SU-DHL-6 (cell line): Measurements from ENCODE around the gene HHLA2.

ENCODE experiments used
- H2AFZ ChIP-seq: fragments of 200-600 bp; sonication (generic); 2 replicates; pipeline ENCODE4 v1.6.1; 2014; ENCODE audit warnings: low read depth, mild to moderate bottlenecking, moderate library complexity, mixed read lengths, antibody characterized with exemption, low read length; ENCODE audit not compliant: severe bottlenecking
- H3F3A ChIP-seq: fragments of 200-600 bp; shearing (Covaris generic); 2 replicates; pipeline ENCODE4 v1.6.0; 2016; ENCODE audit warnings: antibody characterized with exemption, mild to moderate bottlenecking; ENCODE audit not compliant: insufficient read depth
- H3K27ac ChIP-seq: fragments of 200-600 bp; sonication (generic); 2 replicates; pipeline ENCODE4 v1.5.1; 2016; ENCODE audit warnings: low read depth, mild to moderate bottlenecking, low read length, moderate library complexity, mixed read lengths
- H3K27me3 ChIP-seq: fragments of 200-600 bp; sonication (generic), shearing (Covaris generic); 2 replicates; pipeline ENCODE4 v1.6.0; 2014; ENCODE audit warnings: mild to moderate bottlenecking, low read length
- H3K36me3 ChIP-seq: fragments of 200-600 bp; sonication (generic); 2 replicates; pipeline ENCODE4 v1.6.1; 2014; ENCODE audit warnings: mild to moderate bottlenecking, low read length, mixed read lengths
- H3K4me2 ChIP-seq: fragments of 300-600, 200-600 bp; shearing (Covaris generic), sonication (generic); 2 replicates; pipeline ENCODE4 v1.6.0; 2014; ENCODE audit warnings: low read length, low read depth, mild to moderate bottlenecking; ENCODE audit not compliant: poor library complexity, severe bottlenecking
- H3K4me3 ChIP-seq: fragments of 200-600 bp; sonication (generic); 2 replicates; pipeline ENCODE4 v1.5.1; 2014; ENCODE audit warnings: antibody characterized with exemption, low read length, mild to moderate bottlenecking, mixed read lengths; ENCODE audit not compliant: insufficient read depth, poor library complexity, severe bottlenecking
- H3K79me2 ChIP-seq: fragments of 200-600 bp; sonication (generic); 2 replicates; pipeline ENCODE4 v1.6.1; 2014; ENCODE audit warnings: mild to moderate bottlenecking, low read length, moderate library complexity; ENCODE audit not compliant: insufficient read depth
- H3K9ac ChIP-seq: fragments of 200-600 bp; sonication (generic); 2 replicates; pipeline ENCODE4 v1.7.0; 2014; ENCODE audit warnings: mild to moderate bottlenecking, low read length
- H3K9me2 ChIP-seq: fragments of 200-600 bp; sonication (generic); replicated peaks from 2 replicates; pipeline ENCODE4 v1.6.1; 2014; ENCODE audit warnings: low read length; ENCODE audit not compliant: insufficient read depth
- H3K9me3 ChIP-seq: fragments of 200-600 bp; sonication (generic); 2 replicates; pipeline ENCODE4 v1.6.1; 2014; ENCODE audit warnings: low read length, mixed read lengths; ENCODE audit not compliant: insufficient read depth
- H4K20me1 ChIP-seq: fragments of 200-600 bp; sonication (generic); 2 replicates; pipeline ENCODE4 v1.6.1; 2014; ENCODE audit warnings: low read depth, mild to moderate bottlenecking, antibody characterized with exemption, low read length, moderate library complexity, mixed read lengths
- EZH2phosphoT487 ChIP-seq: fragments of 200-600 bp; sonication (generic), shearing (Covaris generic); conservative IDR thresholded peaks from 2 replicates; pipeline ENCODE4 v1.6.1; 2018; ENCODE audit warnings: mild to moderate bottlenecking, antibody characterized with exemption, low read length, moderate library complexity, mixed read lengths
- TF ChIP-seq, protein P1 (sequence below): fragments of 200-600 bp; sonication (generic); IDR thresholded peaks from one replicate; pipeline ENCODE4 v1.5.1; 2017; ENCODE audit warnings: antibody characterized with exemption, mild to moderate bottlenecking, low read length, moderate library complexity; ENCODE audit not compliant: insufficient read depth, poor library complexity, severe bottlenecking

The HHLA2 gene, protein sequence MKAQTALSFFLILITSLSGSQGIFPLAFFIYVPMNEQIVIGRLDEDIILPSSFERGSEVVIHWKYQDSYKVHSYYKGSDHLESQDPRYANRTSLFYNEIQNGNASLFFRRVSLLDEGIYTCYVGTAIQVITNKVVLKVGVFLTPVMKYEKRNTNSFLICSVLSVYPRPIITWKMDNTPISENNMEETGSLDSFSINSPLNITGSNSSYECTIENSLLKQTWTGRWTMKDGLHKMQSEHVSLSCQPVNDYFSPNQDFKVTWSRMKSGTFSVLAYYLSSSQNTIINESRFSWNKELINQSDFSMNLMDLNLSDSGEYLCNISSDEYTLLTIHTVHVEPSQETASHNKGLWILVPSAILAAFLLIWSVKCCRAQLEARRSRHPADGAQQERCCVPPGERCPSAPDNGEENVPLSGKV

DNA sequence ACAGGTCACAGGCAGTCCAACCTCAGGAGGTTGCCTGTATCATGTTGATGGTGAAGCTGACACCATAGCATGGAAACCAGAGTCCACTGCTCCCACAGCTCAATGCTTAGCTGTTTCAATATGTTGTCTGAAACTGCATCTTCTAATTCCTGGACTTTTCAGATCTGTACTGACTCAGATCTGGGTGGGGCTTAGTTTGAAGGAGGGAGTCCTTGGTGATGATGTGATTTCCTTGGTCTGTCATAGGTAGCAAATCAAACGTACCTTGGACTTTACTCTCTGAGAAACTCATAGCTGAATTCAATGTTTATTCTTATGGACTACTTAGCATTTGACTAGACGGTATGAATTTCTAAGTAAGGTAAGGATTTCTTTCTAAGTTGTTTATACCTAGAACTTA, at the start of gene HHLA2:
HHLA2 (plus strand) TSS at position 310 of the 400 bp plus-strand sequence. CDS start 55,266 bp downstream, outside the sequence.
- Histone ChIP-seq H3K9me3 (no peaks in the 10 kb centered on the region), H3K36me3 (no peaks in the 10 kb centered on the region), H3K79me2 (no peaks in the 10 kb centered on the region), H3K27ac (no peak within 1 kb of the TSS), H3K4me2 (no peak within 1 kb of the TSS), H3F3A (no peaks in the 10 kb centered on the region), H2AFZ (no peak within 1 kb of the TSS), H4K20me1 (no peaks in the 10 kb centered on the region), H3K27me3 (no peaks in the 10 kb centered on the region), H3K4me3 (no peak within 1 kb of the TSS), H3K9me2 (no peaks in the 10 kb centered on the region), H3K9ac (no peak within 1 kb of the TSS)
- TF ChIP-seq, protein P1, sequence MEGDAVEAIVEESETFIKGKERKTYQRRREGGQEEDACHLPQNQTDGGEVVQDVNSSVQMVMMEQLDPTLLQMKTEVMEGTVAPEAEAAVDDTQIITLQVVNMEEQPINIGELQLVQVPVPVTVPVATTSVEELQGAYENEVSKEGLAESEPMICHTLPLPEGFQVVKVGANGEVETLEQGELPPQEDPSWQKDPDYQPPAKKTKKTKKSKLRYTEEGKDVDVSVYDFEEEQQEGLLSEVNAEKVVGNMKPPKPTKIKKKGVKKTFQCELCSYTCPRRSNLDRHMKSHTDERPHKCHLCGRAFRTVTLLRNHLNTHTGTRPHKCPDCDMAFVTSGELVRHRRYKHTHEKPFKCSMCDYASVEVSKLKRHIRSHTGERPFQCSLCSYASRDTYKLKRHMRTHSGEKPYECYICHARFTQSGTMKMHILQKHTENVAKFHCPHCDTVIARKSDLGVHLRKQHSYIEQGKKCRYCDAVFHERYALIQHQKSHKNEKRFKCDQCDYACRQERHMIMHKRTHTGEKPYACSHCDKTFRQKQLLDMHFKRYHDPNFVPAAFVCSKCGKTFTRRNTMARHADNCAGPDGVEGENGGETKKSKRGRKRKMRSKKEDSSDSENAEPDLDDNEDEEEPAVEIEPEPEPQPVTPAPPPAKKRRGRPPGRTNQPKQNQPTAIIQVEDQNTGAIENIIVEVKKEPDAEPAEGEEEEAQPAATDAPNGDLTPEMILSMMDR = no peak
- no peak for TF ChIP-seq EZH2phosphoT487

DNA sequence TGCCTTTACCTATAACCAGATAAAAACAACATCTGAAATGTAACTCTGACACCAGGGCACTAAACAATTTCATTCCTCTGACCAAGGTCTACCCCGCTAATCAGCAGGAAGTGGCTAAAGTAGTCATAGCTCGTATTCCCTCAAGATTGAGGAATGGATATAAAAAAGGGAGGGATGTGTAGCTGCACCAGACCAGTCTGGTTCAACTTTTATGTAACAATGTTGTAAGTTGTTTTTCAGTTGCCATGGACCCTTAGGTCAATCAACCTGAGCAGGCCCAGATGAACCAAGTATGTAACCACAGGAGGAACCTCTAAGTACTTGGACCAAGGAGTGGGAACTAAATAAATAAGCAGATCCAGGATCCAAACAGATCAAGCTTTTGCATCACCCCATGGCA, 45.7 kb upstream of the HHLA2 start:
- Histone ChIP-seq H3K9me2 (no peaks in the 10 kb centered on the region), H3K9ac (no peak overlapping the region), H3K27me3 (no peaks in the 10 kb centered on the region), H2AFZ (no peak overlapping the region), H4K20me1 (no peaks in the 10 kb centered on the region), H3F3A (no peaks in the 10 kb centered on the region), H3K4me2 (no peak overlapping the region), H3K79me2 (no peaks in the 10 kb centered on the region), H3K9me3 (no peaks in the 10 kb centered on the region), H3K36me3 (no peaks in the 10 kb centered on the region), H3K4me3 (no peak overlapping the region), H3K27ac (no peak overlapping the region)
- TF ChIP-seq EZH2phosphoT487 = no peak
- TF ChIP-seq, protein P1 = no peak

DNA sequence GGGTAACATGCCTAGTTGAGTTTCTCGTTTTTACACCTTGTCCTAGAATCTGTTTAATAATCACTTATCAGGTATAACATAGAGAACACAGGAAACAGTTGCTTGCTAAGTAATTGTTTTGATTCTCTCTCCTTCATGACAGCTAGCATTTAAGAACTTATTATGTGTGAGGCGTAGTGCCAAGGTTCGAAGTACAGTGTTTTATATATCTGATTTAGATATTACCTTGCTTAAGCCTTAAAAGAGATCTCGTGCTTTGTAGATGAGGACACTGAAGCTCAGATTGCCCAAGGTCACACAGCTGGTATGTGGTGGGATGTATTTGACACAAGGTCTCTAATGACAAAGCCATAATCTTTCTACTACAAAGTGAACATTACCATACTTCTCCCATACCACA, 45.1 kb upstream of the HHLA2 start:
- Histone ChIP-seq H3K4me2 (no peak overlapping the region), H3K36me3 (no peaks in the 10 kb centered on the region), H3F3A (no peaks in the 10 kb centered on the region), H3K9me3 (no peaks in the 10 kb centered on the region), H3K9ac (no peak overlapping the region), H3K27ac (no peak overlapping the region), H3K9me2 (no peaks in the 10 kb centered on the region), H3K79me2 (no peaks in the 10 kb centered on the region), H4K20me1 (no peaks in the 10 kb centered on the region), H3K27me3 (no peaks in the 10 kb centered on the region), H2AFZ (no peak overlapping the region), H3K4me3 (no peak overlapping the region)
- TF ChIP-seq, protein P1 = no peak
- no peak for TF ChIP-seq EZH2phosphoT487
